ENCODE data around the gene TUT7.

Gene TUT7

DNA sequence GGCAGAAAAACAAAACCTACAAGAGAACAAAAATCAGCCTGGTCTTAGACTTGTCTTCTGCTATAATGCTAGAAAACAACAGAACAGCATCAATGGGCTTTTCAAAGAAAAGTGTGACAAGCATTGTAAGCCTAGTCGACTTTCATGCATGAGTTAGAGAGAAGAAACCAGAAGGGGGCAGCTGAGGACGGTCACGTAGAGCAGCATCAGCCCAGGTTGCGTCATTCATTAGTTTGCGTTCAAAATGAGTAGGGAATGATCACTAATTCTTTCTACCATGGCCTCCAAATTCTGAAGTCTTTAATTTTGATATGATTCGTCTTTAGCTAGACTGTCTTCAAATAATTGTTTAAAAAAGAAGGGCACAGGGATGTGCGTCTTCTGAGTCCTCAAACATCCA lies 67.2 kb downstream of the TUT7 start (continued):
- TF ChIP-seq, protein P1, sequence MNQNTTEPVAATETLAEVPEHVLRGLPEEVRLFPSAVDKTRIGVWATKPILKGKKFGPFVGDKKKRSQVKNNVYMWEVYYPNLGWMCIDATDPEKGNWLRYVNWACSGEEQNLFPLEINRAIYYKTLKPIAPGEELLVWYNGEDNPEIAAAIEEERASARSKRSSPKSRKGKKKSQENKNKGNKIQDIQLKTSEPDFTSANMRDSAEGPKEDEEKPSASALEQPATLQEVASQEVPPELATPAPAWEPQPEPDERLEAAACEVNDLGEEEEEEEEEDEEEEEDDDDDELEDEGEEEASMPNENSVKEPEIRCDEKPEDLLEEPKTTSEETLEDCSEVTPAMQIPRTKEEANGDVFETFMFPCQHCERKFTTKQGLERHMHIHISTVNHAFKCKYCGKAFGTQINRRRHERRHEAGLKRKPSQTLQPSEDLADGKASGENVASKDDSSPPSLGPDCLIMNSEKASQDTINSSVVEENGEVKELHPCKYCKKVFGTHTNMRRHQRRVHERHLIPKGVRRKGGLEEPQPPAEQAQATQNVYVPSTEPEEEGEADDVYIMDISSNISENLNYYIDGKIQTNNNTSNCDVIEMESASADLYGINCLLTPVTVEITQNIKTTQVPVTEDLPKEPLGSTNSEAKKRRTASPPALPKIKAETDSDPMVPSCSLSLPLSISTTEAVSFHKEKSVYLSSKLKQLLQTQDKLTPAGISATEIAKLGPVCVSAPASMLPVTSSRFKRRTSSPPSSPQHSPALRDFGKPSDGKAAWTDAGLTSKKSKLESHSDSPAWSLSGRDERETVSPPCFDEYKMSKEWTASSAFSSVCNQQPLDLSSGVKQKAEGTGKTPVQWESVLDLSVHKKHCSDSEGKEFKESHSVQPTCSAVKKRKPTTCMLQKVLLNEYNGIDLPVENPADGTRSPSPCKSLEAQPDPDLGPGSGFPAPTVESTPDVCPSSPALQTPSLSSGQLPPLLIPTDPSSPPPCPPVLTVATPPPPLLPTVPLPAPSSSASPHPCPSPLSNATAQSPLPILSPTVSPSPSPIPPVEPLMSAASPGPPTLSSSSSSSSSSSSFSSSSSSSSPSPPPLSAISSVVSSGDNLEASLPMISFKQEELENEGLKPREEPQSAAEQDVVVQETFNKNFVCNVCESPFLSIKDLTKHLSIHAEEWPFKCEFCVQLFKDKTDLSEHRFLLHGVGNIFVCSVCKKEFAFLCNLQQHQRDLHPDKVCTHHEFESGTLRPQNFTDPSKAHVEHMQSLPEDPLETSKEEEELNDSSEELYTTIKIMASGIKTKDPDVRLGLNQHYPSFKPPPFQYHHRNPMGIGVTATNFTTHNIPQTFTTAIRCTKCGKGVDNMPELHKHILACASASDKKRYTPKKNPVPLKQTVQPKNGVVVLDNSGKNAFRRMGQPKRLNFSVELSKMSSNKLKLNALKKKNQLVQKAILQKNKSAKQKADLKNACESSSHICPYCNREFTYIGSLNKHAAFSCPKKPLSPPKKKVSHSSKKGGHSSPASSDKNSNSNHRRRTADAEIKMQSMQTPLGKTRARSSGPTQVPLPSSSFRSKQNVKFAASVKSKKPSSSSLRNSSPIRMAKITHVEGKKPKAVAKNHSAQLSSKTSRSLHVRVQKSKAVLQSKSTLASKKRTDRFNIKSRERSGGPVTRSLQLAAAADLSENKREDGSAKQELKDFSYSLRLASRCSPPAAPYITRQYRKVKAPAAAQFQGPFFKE (tag by site-specific recombination; IDR thresholded peaks at IDR 0.05; ENCODE audit: borderline replicate concordance) = no peak
- TF ChIP-seq ZNF768 (tag by site-specific recombination; IDR thresholded peaks at IDR 0.05) (no peak), ZNF112 (tag by site-specific recombination; IDR thresholded peaks at IDR 0.05) (no peak), ZNF623 (tag by site-specific recombination; IDR thresholded peaks at IDR 0.05) (no peak), HOXA7 (CRISPR knock-in tag; IDR thresholded peaks at IDR 0.05; ENCODE audit: borderline replicate concordance) (no peak), ZNF626 (tag by site-specific recombination; IDR thresholded peaks at IDR 0.05) (no peak), ZNF510 (tag by site-specific recombination; IDR thresholded peaks at IDR 0.05; ENCODE audit: insufficient replicate concordance) (no peak), ZNF473 (tag by site-specific recombination; IDR thresholded peaks at IDR 0.05) (no peak), SP3 (tag by site-specific recombination; IDR thresholded peaks at IDR 0.05) (no peak), ZNF777 (tag by site-specific recombination; IDR thresholded peaks at IDR 0.05; ENCODE audit: borderline replicate concordance) (no peak), ZNF155 (tag by site-specific recombination; IDR thresholded peaks at IDR 0.05) (no peak), ZNF23 (tag by site-specific recombination; IDR thresholded peaks at IDR 0.05; ENCODE audit: borderline replicate concordance) (no peak), ZNF561 (tag by site-specific recombination; IDR thresholded peaks at IDR 0.05; ENCODE audit: borderline replicate concordance) (no peak), MZF1 (tag by site-specific recombination; IDR thresholded peaks at IDR 0.05; ENCODE audit: borderline replicate concordance) (0 out of 2 replicates have a peak, but pooled peaks have one; percentile 35), EGR2 (tag by site-specific recombination; IDR thresholded peaks at IDR 0.05; ENCODE audit: low read depth) (no peak)
- TF ChIP-seq, protein P2, sequence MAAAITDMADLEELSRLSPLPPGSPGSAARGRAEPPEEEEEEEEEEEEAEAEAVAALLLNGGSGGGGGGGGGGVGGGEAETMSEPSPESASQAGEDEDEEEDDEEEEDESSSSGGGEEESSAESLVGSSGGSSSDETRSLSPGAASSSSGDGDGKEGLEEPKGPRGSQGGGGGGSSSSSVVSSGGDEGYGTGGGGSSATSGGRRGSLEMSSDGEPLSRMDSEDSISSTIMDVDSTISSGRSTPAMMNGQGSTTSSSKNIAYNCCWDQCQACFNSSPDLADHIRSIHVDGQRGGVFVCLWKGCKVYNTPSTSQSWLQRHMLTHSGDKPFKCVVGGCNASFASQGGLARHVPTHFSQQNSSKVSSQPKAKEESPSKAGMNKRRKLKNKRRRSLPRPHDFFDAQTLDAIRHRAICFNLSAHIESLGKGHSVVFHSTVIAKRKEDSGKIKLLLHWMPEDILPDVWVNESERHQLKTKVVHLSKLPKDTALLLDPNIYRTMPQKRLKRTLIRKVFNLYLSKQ (tag by site-specific recombination; IDR thresholded peaks at IDR 0.05; ENCODE audit: borderline replicate concordance) = no peak
- TF ChIP-seq, protein P3, sequence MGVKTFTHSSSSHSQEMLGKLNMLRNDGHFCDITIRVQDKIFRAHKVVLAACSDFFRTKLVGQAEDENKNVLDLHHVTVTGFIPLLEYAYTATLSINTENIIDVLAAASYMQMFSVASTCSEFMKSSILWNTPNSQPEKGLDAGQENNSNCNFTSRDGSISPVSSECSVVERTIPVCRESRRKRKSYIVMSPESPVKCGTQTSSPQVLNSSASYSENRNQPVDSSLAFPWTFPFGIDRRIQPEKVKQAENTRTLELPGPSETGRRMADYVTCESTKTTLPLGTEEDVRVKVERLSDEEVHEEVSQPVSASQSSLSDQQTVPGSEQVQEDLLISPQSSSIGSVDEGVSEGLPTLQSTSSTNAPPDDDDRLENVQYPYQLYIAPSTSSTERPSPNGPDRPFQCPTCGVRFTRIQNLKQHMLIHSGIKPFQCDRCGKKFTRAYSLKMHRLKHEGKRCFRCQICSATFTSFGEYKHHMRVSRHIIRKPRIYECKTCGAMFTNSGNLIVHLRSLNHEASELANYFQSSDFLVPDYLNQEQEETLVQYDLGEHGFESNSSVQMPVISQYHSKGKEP (tag by site-specific recombination; IDR thresholded peaks at IDR 0.05) = peak; percentile 86
- TF ChIP-seq, protein P4, sequence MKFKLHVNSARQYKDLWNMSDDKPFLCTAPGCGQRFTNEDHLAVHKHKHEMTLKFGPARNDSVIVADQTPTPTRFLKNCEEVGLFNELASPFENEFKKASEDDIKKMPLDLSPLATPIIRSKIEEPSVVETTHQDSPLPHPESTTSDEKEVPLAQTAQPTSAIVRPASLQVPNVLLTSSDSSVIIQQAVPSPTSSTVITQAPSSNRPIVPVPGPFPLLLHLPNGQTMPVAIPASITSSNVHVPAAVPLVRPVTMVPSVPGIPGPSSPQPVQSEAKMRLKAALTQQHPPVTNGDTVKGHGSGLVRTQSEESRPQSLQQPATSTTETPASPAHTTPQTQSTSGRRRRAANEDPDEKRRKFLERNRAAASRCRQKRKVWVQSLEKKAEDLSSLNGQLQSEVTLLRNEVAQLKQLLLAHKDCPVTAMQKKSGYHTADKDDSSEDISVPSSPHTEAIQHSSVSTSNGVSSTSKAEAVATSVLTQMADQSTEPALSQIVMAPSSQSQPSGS (tag by site-specific recombination; IDR thresholded peaks at IDR 0.05; ENCODE audit: low read depth) = peak; percentile 83
